Measurements from ENCODE around the gene RARRES2.

GRCh38 chr7:150388709-150389531 is 47.5 kb upstream of the RARRES2 start:
- TF ChIP-seq CTCF (conservative IDR thresholded peaks at IDR 0.05; ENCODE audit: low read length) (0 out of 2 replicates have a peak, but pooled peaks have one; percentile 33), EZH2phosphoT487 (IDR thresholded peaks at IDR 0.05; ENCODE audit: borderline replicate concordance, low read depth, low read length) (no peak)

Data from OCI-LY7 (cell line).